ENCODE results near the gene BCR.

DNA sequence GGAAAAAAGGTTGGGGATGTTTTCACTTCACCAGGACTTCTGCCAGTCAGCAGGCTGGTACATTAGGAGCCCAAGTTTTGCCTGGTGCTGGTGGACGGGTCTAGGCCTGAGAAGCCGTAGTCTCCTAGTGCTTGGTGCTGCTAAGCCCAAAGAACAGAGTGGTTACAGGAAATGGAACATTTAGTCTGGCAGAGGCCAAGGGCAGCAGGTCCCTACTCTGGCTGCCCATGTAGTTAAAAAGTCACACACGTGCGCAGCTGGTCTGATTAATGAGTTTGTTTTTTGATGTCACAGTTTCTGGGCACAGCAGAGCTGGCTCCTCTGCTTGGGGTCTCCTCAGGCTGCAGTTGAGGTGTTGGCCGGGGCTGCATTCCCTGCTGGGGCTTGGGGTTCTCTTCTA is 20.6 kb downstream of the BCR start:
- TF ChIP-seq ATF7 (IDR thresholded peaks at IDR 0.05) (no peak), ATF7 (CRISPR knock-in tag; IDR thresholded peaks at IDR 0.05) (no peak), SMAD3 (CRISPR knock-in tag; IDR thresholded peaks at IDR 0.05) (no peak), ZNF562 (CRISPR knock-in tag; IDR thresholded peaks at IDR 0.05; ENCODE audit: borderline replicate concordance) (no peak), TAF1 (CRISPR knock-in tag; IDR thresholded peaks at IDR 0.05) (no peak), MAZ (IDR thresholded peaks at IDR 0.05; ENCODE audit: borderline replicate concordance, low read depth, low read length) (no peak), MAZ (CRISPR knock-in tag; IDR thresholded peaks at IDR 0.05; ENCODE audit: low read depth) (no peak), ZFX (CRISPR knock-in tag; IDR thresholded peaks at IDR 0.05; ENCODE audit: low read depth) (no peak)
- TF ChIP-seq, protein P1, sequence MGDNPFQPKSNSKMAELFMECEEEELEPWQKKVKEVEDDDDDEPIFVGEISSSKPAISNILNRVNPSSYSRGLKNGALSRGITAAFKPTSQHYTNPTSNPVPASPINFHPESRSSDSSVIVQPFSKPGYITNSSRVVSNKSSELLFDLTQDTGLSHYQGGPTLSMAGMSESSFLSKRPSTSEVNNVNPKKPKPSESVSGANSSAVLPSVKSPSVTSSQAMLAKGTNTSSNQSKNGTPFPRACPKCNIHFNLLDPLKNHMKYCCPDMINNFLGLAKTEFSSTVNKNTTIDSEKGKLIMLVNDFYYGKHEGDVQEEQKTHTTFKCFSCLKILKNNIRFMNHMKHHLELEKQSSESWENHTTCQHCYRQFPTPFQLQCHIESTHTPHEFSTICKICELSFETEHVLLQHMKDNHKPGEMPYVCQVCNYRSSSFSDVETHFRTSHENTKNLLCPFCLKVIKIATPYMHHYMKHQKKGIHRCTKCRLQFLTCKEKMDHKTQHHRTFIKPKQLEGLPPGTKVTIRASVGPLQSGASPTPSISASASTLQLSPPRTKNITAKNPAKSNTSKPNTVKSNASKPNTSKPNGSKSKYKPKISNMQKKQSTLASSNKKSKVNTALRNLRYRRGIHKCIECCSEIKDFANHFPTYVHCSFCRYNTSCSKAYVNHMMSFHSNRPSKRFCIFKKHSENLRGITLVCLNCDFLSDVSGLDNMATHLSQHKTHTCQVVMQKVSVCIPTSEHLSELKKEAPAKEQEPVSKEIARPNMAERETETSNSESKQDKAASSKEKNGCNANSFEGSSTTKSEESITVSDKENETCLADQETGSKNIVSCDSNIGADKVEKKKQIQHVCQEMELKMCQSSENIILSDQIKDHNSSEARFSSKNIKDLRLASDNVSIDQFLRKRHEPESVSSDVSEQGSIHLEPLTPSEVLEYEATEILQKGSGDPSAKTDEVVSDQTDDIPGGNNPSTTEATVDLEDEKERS (CRISPR knock-in tag; IDR thresholded peaks at IDR 0.05): no peak
